ENCODE measurements around the gene PMF1. TPM values are rescaled to one million over a fixed set of nuclear protein-coding genes. Genes with fewer than 3 reads are reported as not detected.

PMF1 gene
- total and polyA plus RNA-seq, 4 donors, result 24.7 to 63.5 (median 36.9) TPM

DNA sequence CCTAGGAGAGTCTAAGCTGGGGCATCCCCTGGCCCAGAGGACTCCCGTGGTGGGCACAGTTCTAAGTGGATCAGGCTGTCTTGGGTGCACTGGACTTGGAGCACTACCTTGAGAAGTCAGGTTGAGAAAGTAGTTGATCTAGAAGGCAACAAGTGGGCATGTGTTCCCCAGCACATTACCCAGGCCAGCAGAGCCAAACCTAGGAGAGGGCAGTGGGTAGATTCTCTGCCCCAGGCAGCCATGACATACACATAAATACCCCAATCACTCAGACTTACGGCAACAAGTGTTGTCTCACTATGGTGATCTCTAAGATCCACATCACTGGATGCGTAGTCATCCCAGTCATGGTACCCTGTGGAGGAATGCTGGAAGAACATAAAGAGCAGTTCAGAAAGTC lies 1.6 kb upstream of the PMF1 start:
- WGBS, result 97% methylated on average over 3 of the region's 3 CpGs
- Histone ChIP-seq H3K36me3 (ENCODE audit: control insufficient read depth in 4 of 4, insufficient read depth in 3 of 4, low read depth in 1 of 4, low read length in 3 of 4) (peaks cover 2 to 40% (median 28%) of the 10 kb centered on the region in 4 donors), H3K4me3 (ENCODE audit: low read depth in 1 of 3, low read length in 3 of 3) (no peak overlapping the region), H3K27me3 (ENCODE audit: control insufficient read depth in 4 of 4, insufficient read depth in 4 of 4, low read length in 3 of 4) (no peaks in the 10 kb centered on the region), H3K9ac (ENCODE audit: low read depth in 1 of 2, low read length in 2 of 2) (no peak overlapping the region), H3K9me3 (ENCODE audit: control insufficient read depth in 4 of 4, low read length in 3 of 4) (no peaks in the 10 kb centered on the region), H3K27ac (ENCODE audit: low read depth in 1 of 2, low read length in 2 of 2) (no peak overlapping the region), H3K4me1 (ENCODE audit: control insufficient read depth in 4 of 4, insufficient read depth in 4 of 4, low read length in 3 of 4) (peaks cover 1 to 25% (median 14%) of the 10 kb centered on the region in 4 donors)
- TF ChIP-seq RAD21 (IDR thresholded peaks at IDR 0.05) (no peak), EGR1 (IDR thresholded peaks at IDR 0.05; ENCODE audit: low read depth in 2 of 2) (no peak), GABPA (IDR thresholded peaks at IDR 0.05 in 1 of 2, conservative IDR thresholded peaks at IDR 0.05 in 1 of 2) (no peak), TAF1 (conservative IDR thresholded peaks at IDR 0.05) (no peak), ATF3 (IDR thresholded peaks at IDR 0.05) (no peak), RXRA (IDR thresholded peaks at IDR 0.05) (no peak), REST (IDR thresholded peaks at IDR 0.05) (no peak), JUND (IDR thresholded peaks at IDR 0.05) (no peak)
- TF ChIP-seq, protein P1, sequence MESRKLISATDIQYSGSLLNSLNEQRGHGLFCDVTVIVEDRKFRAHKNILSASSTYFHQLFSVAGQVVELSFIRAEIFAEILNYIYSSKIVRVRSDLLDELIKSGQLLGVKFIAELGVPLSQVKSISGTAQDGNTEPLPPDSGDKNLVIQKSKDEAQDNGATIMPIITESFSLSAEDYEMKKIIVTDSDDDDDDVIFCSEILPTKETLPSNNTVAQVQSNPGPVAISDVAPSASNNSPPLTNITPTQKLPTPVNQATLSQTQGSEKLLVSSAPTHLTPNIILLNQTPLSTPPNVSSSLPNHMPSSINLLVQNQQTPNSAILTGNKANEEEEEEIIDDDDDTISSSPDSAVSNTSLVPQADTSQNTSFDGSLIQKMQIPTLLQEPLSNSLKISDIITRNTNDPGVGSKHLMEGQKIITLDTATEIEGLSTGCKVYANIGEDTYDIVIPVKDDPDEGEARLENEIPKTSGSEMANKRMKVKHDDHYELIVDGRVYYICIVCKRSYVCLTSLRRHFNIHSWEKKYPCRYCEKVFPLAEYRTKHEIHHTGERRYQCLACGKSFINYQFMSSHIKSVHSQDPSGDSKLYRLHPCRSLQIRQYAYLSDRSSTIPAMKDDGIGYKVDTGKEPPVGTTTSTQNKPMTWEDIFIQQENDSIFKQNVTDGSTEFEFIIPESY (IDR thresholded peaks at IDR 0.05), result no peak
- TF ChIP-seq, protein P2, sequence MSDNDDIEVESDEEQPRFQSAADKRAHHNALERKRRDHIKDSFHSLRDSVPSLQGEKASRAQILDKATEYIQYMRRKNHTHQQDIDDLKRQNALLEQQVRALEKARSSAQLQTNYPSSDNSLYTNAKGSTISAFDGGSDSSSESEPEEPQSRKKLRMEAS (IDR thresholded peaks at IDR 0.05), result no peak
- no peak for DNase-seq (ENCODE audit: low spot score)

- Histone ChIP-seq H3K27ac (ENCODE audit: low read depth in 1 of 2, low read length in 2 of 2) (peak overlapping the region; percentile 96 to 99), H3K36me3 (ENCODE audit: control insufficient read depth in 4 of 4, insufficient read depth in 3 of 4, low read depth in 1 of 4, low read length in 3 of 4) (peaks cover 3 to 34% (median 25%) of the 10 kb centered on the region in 4 donors), H3K4me1 (ENCODE audit: control insufficient read depth in 4 of 4, insufficient read depth in 4 of 4, low read length in 3 of 4) (peaks cover 1 to 26% (median 14%) of the 10 kb centered on the region in 4 donors), H3K4me3 (ENCODE audit: low read depth in 1 of 3, low read length in 3 of 3) (peak overlapping the region in 1 of 3 donors; percentile 72), H3K9ac (ENCODE audit: low read depth in 1 of 2, low read length in 2 of 2) (peak overlapping the region in 1 of 2 donors; percentile 46), H3K9me3 (ENCODE audit: control insufficient read depth in 4 of 4, low read length in 3 of 4) (no peaks in the 10 kb centered on the region), H3K27me3 (ENCODE audit: control insufficient read depth in 4 of 4, insufficient read depth in 4 of 4, low read length in 3 of 4) (no peaks in the 10 kb centered on the region)
- 87% methylated on average over 9 of the region's 9 CpGs for WGBS
- DNase-seq (ENCODE audit: low spot score), result no peak
- TF ChIP-seq RXRA (IDR thresholded peaks at IDR 0.05), result no peak
- no peak for TF ChIP-seq GABPA (IDR thresholded peaks at IDR 0.05 in 1 of 2, conservative IDR thresholded peaks at IDR 0.05 in 1 of 2)
- TF ChIP-seq, protein P2 (IDR thresholded peaks at IDR 0.05), result no peak
- TF ChIP-seq SP1 (IDR thresholded peaks at IDR 0.05), result no peak
- TF ChIP-seq CTCF (IDR thresholded peaks at IDR 0.05; ENCODE audit: low read depth, low read length, missing input control), result no peak
- no peak for TF ChIP-seq RAD21 (IDR thresholded peaks at IDR 0.05)
- no peak for TF ChIP-seq ATF3 (IDR thresholded peaks at IDR 0.05)
Observed at GRCh38 chr1:156212130-156212529, 677 bp upstream of the PMF1 start.

Measured in liver (tissue), 9 donors.